Gastroesophageal sphincter (tissue), 4 donors: ENCODE measurements around the gene DDX5. TPM values are rescaled to one million over a fixed set of nuclear protein-coding genes. Genes with fewer than 3 reads are reported as not detected.

Experiments
- ATAC-seq: fragments of 150-250 bp; one replicate; pipeline ENCODE4 v1.9.1; 2016; ENCODE audit warnings: mild to moderate bottlenecking, moderate library complexity
- H3K27ac ChIP-seq, 4 donors: fragments of 200-600 bp; sonication (generic) in 3 of 4; 1 replicate in 3 of 4; 2 replicates in 1 of 4; pipeline ENCODE4 v1.5.1; 2016 to 2019
- H3K27me3 ChIP-seq: fragments of 200-600 bp; sonication (generic); one replicate; pipeline ENCODE4 v1.5.1; 2019
- H3K36me3 ChIP-seq, 2 donors: fragments of 200-600 bp; sonication (generic); one replicate each; pipeline ENCODE4 v1.5.1; 2019; ENCODE audit warnings: control low read depth in 1 of 2
- H3K4me1 ChIP-seq, 3 donors: fragments of 200-600 bp; sonication (generic); 1 replicate in 2 of 3; 2 replicates in 1 of 3; pipeline ENCODE4 v1.5.1; 2016 to 2019; ENCODE audit warnings: control low read depth in 2 of 3
- H3K4me3 ChIP-seq, 2 donors: fragments of 200-600 bp; sonication (generic); one replicate each; pipeline ENCODE4 v1.5.1; 2019; ENCODE audit warnings: mild to moderate bottlenecking in 1 of 2, moderate library complexity in 1 of 2
- H3K9me3 ChIP-seq, 3 donors: fragments of 200-600 bp; sonication (generic); one replicate each; pipeline ENCODE4 v1.5.1; 2017 to 2019; ENCODE audit warnings: control low read depth in 2 of 3
- EP300 ChIP-seq: sonication (generic); formaldehyde crosslinking; IDR thresholded peaks from one replicate; pipeline ENCODE4 v1.6.1; 2017; ENCODE audit warnings: antibody characterized with exemption, mild to moderate bottlenecking
- POLR2A ChIP-seq, 2 donors: fragments of 450-650 bp; IDR thresholded peaks; one replicate each; pipeline ENCODE4 v1.6.1; 2017; ENCODE audit warnings: antibody characterized with exemption in 2 of 2, mild to moderate bottlenecking in 2 of 2, moderate library complexity in 1 of 2
- POLR2AphosphoS5 ChIP-seq: sonication (generic); formaldehyde crosslinking; IDR thresholded peaks from one replicate; pipeline ENCODE4 v1.6.1; 2017; ENCODE audit warnings: antibody characterized with exemption
- WGBS, 2 donors: methylation state at CpG; one replicate each; pipeline ENCODE4 v1.1.5; 2018; ENCODE audit warnings: low coverage in 1 of 2; 5-methylcytosine and 5-hydroxymethylcytosine counted together
- total RNA-seq, 4 donors: library from RNA; depleted of rRNA; stranded (reverse); fragments of >200 nt; gene quantifications; one replicate each; pipeline ENCODE4 v1.1.0, GENCODE V29; 2016
- TF ChIP-seq, protein P1 (sequence below), 4 experiments: fragments of 200-600 bp in 2 of 4; fragments of 450-650 bp in 2 of 4; sonication (generic) in 1 of 4; IDR thresholded peaks; one replicate each; pipeline ENCODE4 v1.5.1; 2017 to 2019; ENCODE audit warnings: antibody characterized with exemption in 4 of 4, mild to moderate bottlenecking in 2 of 4, moderate library complexity in 2 of 4

DDX5 gene
- total RNA-seq, 4 donors from 2014 or later: 585 to 908 (median 632) TPM

GRCh38 chr17:64546716-64547115 is 40.6 kb upstream of the DDX5 start:
- Histone ChIP-seq H3K4me1 (no peaks in the 10 kb centered on the region), H3K36me3 (peaks cover 0 to 95% of the 10 kb centered on the region in 2 donors), H3K4me3 (no peak overlapping the region), H3K27me3 (no peaks in the 10 kb centered on the region), H3K9me3 (no peaks in the 10 kb centered on the region), H3K27ac (no peak overlapping the region)
- WGBS, 2 donors: 69 to 88% methylated on average over 2 to 7 of the region's 7 CpGs
- no peak for ATAC-seq
- TF ChIP-seq, protein P1, sequence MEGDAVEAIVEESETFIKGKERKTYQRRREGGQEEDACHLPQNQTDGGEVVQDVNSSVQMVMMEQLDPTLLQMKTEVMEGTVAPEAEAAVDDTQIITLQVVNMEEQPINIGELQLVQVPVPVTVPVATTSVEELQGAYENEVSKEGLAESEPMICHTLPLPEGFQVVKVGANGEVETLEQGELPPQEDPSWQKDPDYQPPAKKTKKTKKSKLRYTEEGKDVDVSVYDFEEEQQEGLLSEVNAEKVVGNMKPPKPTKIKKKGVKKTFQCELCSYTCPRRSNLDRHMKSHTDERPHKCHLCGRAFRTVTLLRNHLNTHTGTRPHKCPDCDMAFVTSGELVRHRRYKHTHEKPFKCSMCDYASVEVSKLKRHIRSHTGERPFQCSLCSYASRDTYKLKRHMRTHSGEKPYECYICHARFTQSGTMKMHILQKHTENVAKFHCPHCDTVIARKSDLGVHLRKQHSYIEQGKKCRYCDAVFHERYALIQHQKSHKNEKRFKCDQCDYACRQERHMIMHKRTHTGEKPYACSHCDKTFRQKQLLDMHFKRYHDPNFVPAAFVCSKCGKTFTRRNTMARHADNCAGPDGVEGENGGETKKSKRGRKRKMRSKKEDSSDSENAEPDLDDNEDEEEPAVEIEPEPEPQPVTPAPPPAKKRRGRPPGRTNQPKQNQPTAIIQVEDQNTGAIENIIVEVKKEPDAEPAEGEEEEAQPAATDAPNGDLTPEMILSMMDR (IDR thresholded peaks at IDR 0.05): no peak
- no peak for TF ChIP-seq POLR2A (IDR thresholded peaks at IDR 0.05)
- no peak for TF ChIP-seq EP300
- no peak for TF ChIP-seq POLR2AphosphoS5

- no peak overlapping the region for H3K4me3 ChIP-seq
- H3K27ac ChIP-seq: no peak overlapping the region
- H3K36me3 ChIP-seq: peaks cover 0 to 95% of the 10 kb centered on the region in 2 donors
- no peaks in the 10 kb centered on the region for H3K27me3 ChIP-seq
- H3K4me1 ChIP-seq: no peaks in the 10 kb centered on the region
- ATAC-seq: no peak
- 83 to 93% methylated on average over 2 of the region's 2 CpGs for WGBS, 2 donors
- no peaks in the 10 kb centered on the region for H3K9me3 ChIP-seq
- TF ChIP-seq, protein P1 (IDR thresholded peaks at IDR 0.05): no peak
- no peak for TF ChIP-seq POLR2A (IDR thresholded peaks at IDR 0.05)
- no peak for TF ChIP-seq EP300
Measured at GRCh38 chr17:64544742-64545141, 38.7 kb upstream of the DDX5 start.

- Histone ChIP-seq H3K27ac (no peak overlapping the region), H3K27me3 (no peaks in the 10 kb centered on the region), H3K9me3 (no peaks in the 10 kb centered on the region), H3K4me3 (no peak overlapping the region), H3K4me1 (no peaks in the 10 kb centered on the region), H3K36me3 (peaks cover 0 to 98% of the 10 kb centered on the region in 2 donors)
- ATAC-seq: no peak
- TF ChIP-seq POLR2A (IDR thresholded peaks at IDR 0.05) (no peak), EP300 (no peak), POLR2AphosphoS5 (no peak)
- TF ChIP-seq, protein P1 (IDR thresholded peaks at IDR 0.05): no peak
- 88% methylated on average over 4 to 5 of the region's 5 CpGs for WGBS, 2 donors
Measured at GRCh38 chr17:64540118-64540776, 34.2 kb upstream of the DDX5 start.

DNA sequence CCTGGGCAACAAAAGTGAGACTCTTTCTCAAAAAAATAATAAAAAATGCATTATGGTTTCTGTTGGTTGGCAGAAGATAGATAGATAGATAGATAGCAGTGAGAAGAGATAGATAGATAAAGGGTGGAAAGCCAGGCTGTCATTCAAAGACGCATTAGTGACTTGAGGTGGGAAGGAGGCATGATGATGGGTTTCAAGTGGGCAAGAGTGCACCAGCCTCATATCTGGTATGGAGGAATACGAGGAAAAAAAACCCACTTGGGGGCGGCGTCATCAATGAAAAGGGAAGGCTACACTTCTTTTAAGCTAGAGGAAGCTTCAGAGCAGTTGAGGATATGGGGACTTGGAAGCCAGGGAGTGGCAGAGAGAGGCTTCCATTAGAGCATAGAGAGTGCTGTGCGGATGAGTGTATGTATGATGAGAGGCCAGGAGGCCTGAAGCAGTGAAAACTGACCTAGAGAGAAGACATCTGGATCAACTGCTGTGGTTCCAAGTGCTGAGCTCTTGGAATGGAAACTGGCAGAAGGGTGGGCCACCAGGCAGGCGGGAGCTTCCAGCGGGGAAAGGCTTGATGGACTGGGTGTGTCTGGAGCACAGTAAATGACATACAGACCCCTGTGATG is 32.5 kb upstream of the DDX5 start:
- ATAC-seq: no peak
- TF ChIP-seq, protein P1 (IDR thresholded peaks at IDR 0.05): no peak
- no peak for TF ChIP-seq POLR2A (IDR thresholded peaks at IDR 0.05)
- no peak for TF ChIP-seq EP300
- no peak for TF ChIP-seq POLR2AphosphoS5
- H3K27ac ChIP-seq: peak overlapping the region in 1 of 4 donors; percentile 7
- no peaks in the 10 kb centered on the region for H3K27me3 ChIP-seq
- WGBS, 2 donors: 77 to 83% methylated on average over 5 to 7 of the region's 7 CpGs
- no peak overlapping the region for H3K4me3 ChIP-seq
- H3K9me3 ChIP-seq: no peaks in the 10 kb centered on the region
- no peaks in the 10 kb centered on the region for H3K4me1 ChIP-seq
- peaks cover 0 to 99% of the 10 kb centered on the region in 2 donors for H3K36me3 ChIP-seq

DNA sequence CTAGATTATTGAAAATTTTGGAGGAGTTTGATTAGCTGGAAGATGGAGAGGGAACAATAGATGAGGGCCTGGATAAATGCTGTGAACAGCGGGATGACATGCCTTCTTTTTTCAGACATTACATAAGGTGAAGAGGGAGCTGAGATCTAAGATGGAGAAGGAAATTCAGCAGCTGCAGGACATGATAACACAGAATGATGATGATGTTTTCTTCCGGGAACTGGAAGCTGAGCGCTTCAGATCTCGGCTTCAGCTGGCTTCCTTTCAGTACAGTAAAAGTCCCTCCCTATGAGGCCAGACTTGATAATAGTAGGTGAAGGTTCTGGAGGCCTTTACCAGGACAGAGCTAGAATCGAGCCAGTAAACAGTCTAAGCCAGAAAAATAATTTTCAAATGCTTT is 31.4 kb upstream of the DDX5 start:
- Histone ChIP-seq H3K27me3 (no peaks in the 10 kb centered on the region), H3K36me3 (peaks cover 2 to 100% of the 10 kb centered on the region in 2 donors), H3K9me3 (no peaks in the 10 kb centered on the region), H3K27ac (no peak overlapping the region), H3K4me3 (no peak overlapping the region), H3K4me1 (no peaks in the 10 kb centered on the region)
- no peak for TF ChIP-seq POLR2A (IDR thresholded peaks at IDR 0.05)
- TF ChIP-seq, protein P1 (IDR thresholded peaks at IDR 0.05): no peak
- no peak for TF ChIP-seq POLR2AphosphoS5
- 61 to 71% methylated on average over 3 to 5 of the region's 5 CpGs for WGBS, 2 donors
- ATAC-seq: no peak
